ENCODE data around the gene PBOV1. TPM values are rescaled to one million over a fixed set of nuclear protein-coding genes. Genes with fewer than 3 reads are reported as not detected.

PBOV1 gene
- not detected for total RNA-seq
- not detected for polyA plus RNA-seq

DNA sequence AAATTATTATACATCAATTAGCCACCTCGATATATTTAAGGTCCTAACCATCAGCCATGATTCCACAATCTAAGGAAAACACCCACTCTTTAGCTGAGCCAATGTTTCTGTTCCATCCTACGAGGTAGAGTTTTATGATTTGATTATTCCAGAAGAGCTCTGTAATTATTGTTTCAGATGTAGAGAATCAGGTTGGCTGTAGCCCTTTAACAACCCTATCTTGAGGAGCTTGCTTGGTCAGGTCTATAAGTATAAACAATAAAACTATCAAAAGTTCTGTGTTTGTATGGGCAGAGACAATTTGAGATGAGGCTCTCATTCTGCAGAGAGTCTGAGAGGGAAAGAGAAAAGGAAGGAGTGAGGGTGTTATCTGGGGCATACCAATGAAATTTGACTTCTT is at the start of gene PBOV1:
Gene PBOV1 (minus strand): TSS at position 43 of the 400 bp plus-strand sequence. CDS start 96 bp downstream, outside the sequence.
- no peak within 1 kb of the TSS for H3K27ac ChIP-seq (ENCODE audit: low read depth)
- no peak for DNase-seq (ENCODE audit: extremely low spot score)
- WGBS: 69% methylated on average over 2 of the region's 2 CpGs
- H3K36me3 ChIP-seq (ENCODE audit: insufficient read depth): no peaks in the 10 kb centered on the region
- H3K4me1 ChIP-seq (ENCODE audit: insufficient read depth): no peaks in the 10 kb centered on the region
- no peak within 1 kb of the TSS for H3K4me3 ChIP-seq (ENCODE audit: low read depth, low read length)

DNA sequence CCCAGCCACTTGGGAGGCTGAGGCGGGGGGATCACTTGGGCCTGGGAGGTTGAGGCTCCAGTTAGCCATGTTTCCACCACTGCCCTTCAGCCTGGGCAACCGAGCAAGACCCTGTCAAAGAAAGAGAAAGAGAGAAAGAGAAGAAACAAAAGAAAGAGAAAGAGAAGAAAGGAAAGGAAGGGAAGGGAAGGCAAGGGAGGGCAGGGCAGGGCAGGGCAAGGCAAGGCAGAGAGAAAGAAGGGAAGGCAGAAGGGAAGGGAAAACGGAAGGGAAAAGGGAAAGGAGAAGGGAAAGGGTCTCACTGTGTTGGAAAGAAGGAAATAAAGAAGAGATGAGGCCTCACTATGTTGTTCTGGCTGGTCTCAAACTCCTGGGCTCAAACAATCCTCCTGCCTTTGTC is 47.8 kb upstream of the PBOV1 start:
- H3K4me3 ChIP-seq (ENCODE audit: low read depth, low read length): no peak overlapping the region
- H3K27ac ChIP-seq (ENCODE audit: low read depth): no peak overlapping the region
- H3K36me3 ChIP-seq (ENCODE audit: insufficient read depth): no peaks in the 10 kb centered on the region
- H3K4me1 ChIP-seq (ENCODE audit: insufficient read depth): no peaks in the 10 kb centered on the region
- DNase-seq (ENCODE audit: extremely low spot score): no peak
- WGBS: 86% methylated on average over 3 of the region's 3 CpGs

DNA sequence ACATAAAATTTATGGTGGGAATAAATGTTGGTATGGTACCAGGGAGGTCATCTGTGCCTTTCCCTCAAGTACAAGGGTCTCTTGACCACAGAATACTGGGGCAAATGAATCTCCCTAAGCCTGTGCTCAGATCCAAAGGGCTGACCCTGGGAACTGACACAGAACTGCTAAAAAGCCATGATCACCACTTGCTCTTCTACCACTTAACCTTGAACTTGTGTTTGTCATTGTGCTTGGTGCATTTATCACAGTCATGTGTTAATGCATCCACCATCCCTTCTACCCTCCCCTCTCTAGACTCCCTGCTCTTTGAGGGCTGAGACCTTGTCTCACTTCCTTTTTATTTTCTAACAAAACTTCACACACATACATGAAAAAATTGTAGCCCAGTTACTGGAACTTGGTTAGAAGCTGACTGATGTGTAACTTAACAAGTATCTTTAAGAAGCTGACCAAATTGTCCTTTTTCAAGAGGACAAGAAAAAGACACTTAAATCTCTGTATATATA is 46.1 kb upstream of the PBOV1 start:
- Histone ChIP-seq H3K4me3 (ENCODE audit: low read depth, low read length) (no peak overlapping the region), H3K4me1 (ENCODE audit: insufficient read depth) (no peaks in the 10 kb centered on the region), H3K27ac (ENCODE audit: low read depth) (no peak overlapping the region), H3K36me3 (ENCODE audit: insufficient read depth) (no peaks in the 10 kb centered on the region)
- DNase-seq (ENCODE audit: extremely low spot score): no peak

DNA sequence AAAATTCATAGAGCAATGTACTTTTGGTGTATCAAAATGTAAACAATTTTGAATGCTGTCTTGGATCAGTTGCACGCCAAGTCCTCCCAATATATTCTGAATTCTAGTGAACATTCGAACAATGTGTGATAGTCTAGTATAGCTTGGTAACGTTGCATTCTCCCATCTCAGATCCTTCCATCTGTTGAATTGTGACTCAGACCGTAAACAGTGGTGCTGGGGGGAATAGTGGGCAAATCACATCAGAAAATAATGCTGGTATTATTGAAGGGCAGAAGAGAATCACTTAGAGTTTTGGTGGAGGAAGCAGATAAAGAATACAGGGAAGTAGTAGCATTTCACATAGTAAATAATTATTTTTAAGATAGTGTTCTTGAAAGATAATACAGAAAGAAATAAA is 45.7 kb upstream of the PBOV1 start:
- Histone ChIP-seq H3K4me3 (ENCODE audit: low read depth, low read length) (no peak overlapping the region), H3K27ac (ENCODE audit: low read depth) (no peak overlapping the region), H3K36me3 (ENCODE audit: insufficient read depth) (no peaks in the 10 kb centered on the region), H3K4me1 (ENCODE audit: insufficient read depth) (no peaks in the 10 kb centered on the region)
- WGBS: 77% methylated on average over 4 of the region's 4 CpGs
- no peak for DNase-seq (ENCODE audit: extremely low spot score)

DNA sequence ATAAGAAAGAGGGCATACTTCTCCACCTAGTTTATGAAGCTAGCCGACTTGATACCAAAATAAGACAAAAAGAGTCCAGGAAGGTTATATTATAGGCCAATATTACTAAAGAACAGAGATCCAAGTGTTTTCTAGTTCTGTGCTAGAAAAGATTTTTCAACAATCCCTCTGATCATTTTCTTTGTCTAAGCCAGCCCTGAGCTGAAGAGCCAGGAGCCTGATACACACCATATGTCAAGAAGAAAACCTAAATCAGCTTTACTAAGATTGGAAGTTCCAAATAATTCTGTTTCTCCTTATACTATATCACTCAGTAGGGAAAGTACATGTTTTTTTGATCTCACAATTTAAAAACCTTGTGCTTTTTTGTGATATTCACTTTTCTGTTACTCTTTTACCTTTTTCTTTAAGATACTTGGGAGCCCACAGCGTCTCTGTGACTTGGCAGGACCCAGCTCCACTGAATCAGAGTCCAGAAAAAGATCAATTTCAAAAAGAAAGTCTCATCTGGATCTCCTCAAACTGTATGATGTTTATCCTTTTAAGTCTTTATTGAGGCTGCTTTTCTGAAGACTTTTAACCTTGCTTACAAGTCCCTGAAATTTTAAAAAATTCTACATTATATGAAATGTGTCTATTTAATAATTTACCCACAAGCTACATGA is 43.0 kb upstream of the PBOV1 start:
- no peak for DNase-seq (ENCODE audit: extremely low spot score)
- H3K4me1 ChIP-seq (ENCODE audit: insufficient read depth): no peaks in the 10 kb centered on the region
- no peak overlapping the region for H3K27ac ChIP-seq (ENCODE audit: low read depth)
- no peaks in the 10 kb centered on the region for H3K36me3 ChIP-seq (ENCODE audit: insufficient read depth)
- no peak overlapping the region for H3K4me3 ChIP-seq (ENCODE audit: low read depth, low read length)
- WGBS: 50% methylated on average over 2 of the region's 2 CpGs

DNA sequence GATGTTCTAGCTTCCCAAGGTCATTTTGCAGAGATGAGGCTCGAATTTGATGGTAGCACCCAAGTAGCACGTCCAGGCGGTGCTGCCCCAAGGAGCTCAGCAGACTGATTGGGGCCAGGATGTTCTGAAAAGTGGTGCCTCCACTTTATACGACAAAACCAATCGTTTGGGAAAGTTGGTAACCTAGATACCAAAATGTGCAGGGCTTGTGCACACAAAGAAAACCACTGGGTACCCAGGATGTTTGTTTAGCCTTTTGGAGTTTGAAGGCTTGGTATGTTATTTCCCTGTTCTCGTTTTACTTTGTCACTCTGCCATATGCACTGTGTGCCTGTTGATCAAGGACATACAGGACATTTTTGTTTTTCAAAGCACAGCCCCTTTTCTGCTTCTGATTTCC is 40.7 kb upstream of the PBOV1 start:
- Histone ChIP-seq H3K4me1 (ENCODE audit: insufficient read depth) (no peaks in the 10 kb centered on the region), H3K36me3 (ENCODE audit: insufficient read depth) (no peaks in the 10 kb centered on the region), H3K4me3 (ENCODE audit: low read depth, low read length) (no peak overlapping the region), H3K27ac (ENCODE audit: low read depth) (no peak overlapping the region)
- WGBS: 81% methylated on average over 6 of the region's 6 CpGs
- no peak for DNase-seq (ENCODE audit: extremely low spot score)

DNA sequence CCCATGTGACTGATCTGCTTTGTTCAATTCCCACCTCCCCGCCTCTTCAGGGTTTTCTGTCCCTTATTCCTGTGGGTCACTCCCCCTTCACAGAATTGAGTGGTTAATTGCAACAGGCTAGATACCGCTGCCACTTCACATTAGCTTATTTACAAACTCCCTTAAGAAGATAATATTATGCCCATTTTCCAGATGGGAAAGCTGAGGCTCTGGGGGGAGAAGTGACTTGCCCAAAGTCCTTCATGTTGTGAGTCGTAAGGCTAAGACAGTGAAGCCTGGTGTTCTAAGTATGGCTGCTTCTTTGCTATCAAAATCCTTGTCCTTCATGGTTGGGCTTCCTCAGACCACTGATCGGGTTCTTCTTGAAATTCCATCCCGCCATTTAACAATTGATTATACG is 39.9 kb upstream of the PBOV1 start:
- no peak for DNase-seq (ENCODE audit: extremely low spot score)
- 95% methylated on average over 6 of the region's 6 CpGs for WGBS
- no peak overlapping the region for H3K27ac ChIP-seq (ENCODE audit: low read depth)
- H3K36me3 ChIP-seq (ENCODE audit: insufficient read depth): no peaks in the 10 kb centered on the region
- H3K4me3 ChIP-seq (ENCODE audit: low read depth, low read length): no peak overlapping the region
- no peaks in the 10 kb centered on the region for H3K4me1 ChIP-seq (ENCODE audit: insufficient read depth)

DNA sequence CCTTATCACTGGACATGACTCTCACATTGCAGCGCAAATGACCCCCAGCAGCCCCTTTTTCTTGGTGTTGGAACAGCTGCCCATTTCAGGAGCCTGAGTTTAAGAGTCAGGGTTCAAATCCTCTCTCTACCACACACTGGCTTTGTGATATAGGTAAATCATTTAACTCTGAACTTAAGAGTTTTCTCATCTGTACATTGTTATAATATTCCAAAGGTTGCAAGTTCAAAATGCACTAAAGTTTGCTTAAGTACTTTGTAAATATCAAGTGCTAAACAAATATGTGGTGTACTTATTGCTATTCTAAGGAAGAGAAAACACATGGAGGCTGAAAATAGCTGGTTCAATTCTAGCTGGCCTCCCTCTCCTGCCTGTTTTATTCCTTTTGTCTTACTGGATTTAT is 39.3 kb upstream of the PBOV1 start:
- no peak for DNase-seq (ENCODE audit: extremely low spot score)
- H3K4me3 ChIP-seq (ENCODE audit: low read depth, low read length): no peak overlapping the region
- no peaks in the 10 kb centered on the region for H3K4me1 ChIP-seq (ENCODE audit: insufficient read depth)
- no peak overlapping the region for H3K27ac ChIP-seq (ENCODE audit: low read depth)
- 100% methylated on average over 1 of the region's 1 CpG for WGBS
- H3K36me3 ChIP-seq (ENCODE audit: insufficient read depth): no peaks in the 10 kb centered on the region

DNA sequence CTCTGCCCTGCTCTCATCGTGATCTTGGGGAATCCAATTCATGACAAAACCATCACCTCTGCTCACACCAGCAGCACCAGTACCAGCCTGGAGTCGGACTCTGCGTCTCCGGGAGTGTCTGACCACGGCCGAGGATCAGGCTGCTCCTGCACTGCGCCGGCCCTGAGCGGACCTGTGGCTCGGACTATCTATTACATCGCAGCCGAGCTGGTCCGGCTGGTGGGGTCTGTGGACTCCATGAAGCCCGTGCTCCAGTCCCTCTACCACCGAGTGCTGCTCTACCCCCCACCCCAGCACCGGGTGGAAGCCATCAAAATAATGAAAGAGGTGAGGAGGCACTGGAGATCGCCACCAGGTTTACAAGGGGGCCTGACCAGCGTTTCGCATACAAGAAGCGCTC is 37.2 kb upstream of the PBOV1 start:
- no peak overlapping the region for H3K27ac ChIP-seq (ENCODE audit: low read depth)
- H3K4me3 ChIP-seq (ENCODE audit: low read depth, low read length): no peak overlapping the region
- H3K36me3 ChIP-seq (ENCODE audit: insufficient read depth): no peaks in the 10 kb centered on the region
- H3K4me1 ChIP-seq (ENCODE audit: insufficient read depth): no peaks in the 10 kb centered on the region
- WGBS: 90% methylated on average over 20 of the region's 20 CpGs
- no peak for DNase-seq (ENCODE audit: extremely low spot score)

DNA sequence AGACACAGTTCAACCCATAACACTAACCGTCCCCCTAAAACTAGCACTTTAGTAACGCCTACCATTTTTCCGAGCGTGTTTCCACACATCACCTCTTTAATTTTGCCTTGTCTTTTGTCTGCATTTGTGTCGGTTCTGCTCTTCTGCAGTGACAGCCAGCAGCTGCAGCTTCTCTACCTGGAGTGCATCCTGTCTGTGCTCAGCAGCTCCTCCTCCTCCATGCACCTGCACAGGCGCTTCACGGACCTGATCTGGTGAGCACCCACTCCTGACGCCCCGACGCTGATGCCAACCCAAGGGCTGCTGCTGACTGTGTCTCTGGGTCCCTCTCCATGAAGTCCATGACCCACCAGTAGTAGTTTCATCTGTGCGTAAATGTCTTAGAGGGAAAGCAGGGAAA is 35.4 kb upstream of the PBOV1 start:
- Histone ChIP-seq H3K4me3 (ENCODE audit: low read depth, low read length) (no peak overlapping the region), H3K27ac (ENCODE audit: low read depth) (no peak overlapping the region), H3K36me3 (ENCODE audit: insufficient read depth) (no peaks in the 10 kb centered on the region), H3K4me1 (ENCODE audit: insufficient read depth) (no peaks in the 10 kb centered on the region)
- WGBS: 95% methylated on average over 11 of the region's 11 CpGs
- no peak for DNase-seq (ENCODE audit: extremely low spot score)

DNA sequence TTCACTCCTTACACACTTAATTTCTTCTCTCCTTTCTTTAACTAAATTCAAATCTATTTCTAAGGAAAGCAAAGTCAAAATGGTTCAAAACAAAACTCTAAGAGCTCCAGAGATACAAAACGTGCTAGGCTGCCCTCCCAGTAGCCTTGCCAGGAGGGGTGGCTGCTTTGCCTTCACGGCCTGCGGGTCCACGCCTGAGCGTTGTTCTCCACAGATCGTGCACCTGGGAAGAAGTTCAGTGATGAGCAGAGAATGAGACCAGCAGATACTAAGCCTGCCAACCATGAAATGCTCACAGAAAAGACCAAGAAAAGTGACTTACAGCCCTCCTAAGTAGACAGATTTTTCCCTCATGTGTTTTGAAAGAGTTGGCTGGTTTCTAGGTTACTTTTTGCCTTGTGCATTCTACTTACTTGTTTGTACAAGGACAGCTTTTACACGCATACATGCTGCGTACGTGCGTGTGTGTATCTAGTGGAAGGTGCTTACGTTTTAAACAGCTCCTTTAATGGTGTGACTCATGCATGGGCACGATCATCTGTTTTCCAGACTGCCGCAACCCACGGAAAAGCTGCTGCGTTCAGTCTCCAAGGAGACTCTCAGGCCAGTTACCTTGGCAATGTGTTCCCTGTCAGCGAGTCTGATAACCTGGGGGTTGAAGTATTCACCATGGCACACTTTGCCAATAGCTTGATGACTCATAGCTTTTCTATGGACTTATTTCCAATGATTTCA is 32.4 kb upstream of the PBOV1 start:
- H3K27ac ChIP-seq (ENCODE audit: low read depth): no peak overlapping the region
- peak; percentile 58 for DNase-seq (ENCODE audit: extremely low spot score)

DNA sequence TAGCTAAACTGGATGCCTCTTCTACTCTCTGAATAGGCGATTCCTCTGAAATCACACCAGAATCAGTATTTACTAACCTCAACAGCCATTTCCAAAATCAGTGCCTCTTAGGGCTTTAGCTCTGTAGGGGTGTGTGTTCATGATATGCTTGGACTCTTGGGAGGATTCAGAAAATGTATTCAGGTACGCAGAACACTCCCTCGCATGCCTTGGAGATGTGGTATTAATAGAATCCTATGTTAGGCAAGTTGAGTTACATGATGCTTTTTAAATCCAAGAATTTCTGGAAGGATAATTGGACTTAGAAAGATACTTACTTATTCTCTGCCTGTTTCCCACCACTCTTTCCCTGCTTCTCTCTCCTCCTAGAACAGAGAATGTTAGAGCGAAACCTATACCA is 31.8 kb upstream of the PBOV1 start:
- Histone ChIP-seq H3K27ac (ENCODE audit: low read depth) (no peak overlapping the region), H3K36me3 (ENCODE audit: insufficient read depth) (no peaks in the 10 kb centered on the region), H3K4me3 (ENCODE audit: low read depth, low read length) (no peak overlapping the region), H3K4me1 (ENCODE audit: insufficient read depth) (no peaks in the 10 kb centered on the region)
- DNase-seq (ENCODE audit: extremely low spot score): no peak
- WGBS: 98% methylated on average over 4 of the region's 4 CpGs

More for the DNA sequence above, 32.4 kb upstream of the PBOV1 start:
- H3K4me1 ChIP-seq (ENCODE audit: insufficient read depth): no peaks in the 10 kb centered on the region
- WGBS: 44% methylated on average over 16 of the region's 16 CpGs
- H3K4me3 ChIP-seq (ENCODE audit: low read depth, low read length): no peak overlapping the region
- no peaks in the 10 kb centered on the region for H3K36me3 ChIP-seq (ENCODE audit: insufficient read depth)

DNA sequence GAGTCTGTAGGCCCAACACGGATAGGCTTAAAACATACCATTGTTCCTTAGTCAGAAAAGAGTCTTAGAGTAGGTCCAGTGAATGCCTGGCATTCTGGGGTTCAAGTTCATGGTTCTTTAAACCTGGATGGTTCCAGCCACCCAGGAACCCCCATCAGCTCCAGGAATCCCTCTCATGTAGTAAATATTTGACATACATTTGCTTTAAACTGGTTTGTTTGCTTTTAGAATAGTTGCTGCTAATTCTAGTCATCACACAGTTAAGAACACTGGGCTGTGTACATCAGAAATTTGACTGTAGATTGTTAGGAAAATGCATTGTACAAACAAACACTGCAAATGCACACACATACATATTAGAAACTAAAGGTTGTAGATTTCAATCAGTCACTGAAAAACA is 30.6 kb upstream of the PBOV1 start:
- 67% methylated on average over 1 of the region's 1 CpG for WGBS
- no peak overlapping the region for H3K27ac ChIP-seq (ENCODE audit: low read depth)
- H3K36me3 ChIP-seq (ENCODE audit: insufficient read depth): no peaks in the 10 kb centered on the region
- H3K4me3 ChIP-seq (ENCODE audit: low read depth, low read length): no peak overlapping the region
- DNase-seq (ENCODE audit: extremely low spot score): no peak
- H3K4me1 ChIP-seq (ENCODE audit: insufficient read depth): no peaks in the 10 kb centered on the region

DNA sequence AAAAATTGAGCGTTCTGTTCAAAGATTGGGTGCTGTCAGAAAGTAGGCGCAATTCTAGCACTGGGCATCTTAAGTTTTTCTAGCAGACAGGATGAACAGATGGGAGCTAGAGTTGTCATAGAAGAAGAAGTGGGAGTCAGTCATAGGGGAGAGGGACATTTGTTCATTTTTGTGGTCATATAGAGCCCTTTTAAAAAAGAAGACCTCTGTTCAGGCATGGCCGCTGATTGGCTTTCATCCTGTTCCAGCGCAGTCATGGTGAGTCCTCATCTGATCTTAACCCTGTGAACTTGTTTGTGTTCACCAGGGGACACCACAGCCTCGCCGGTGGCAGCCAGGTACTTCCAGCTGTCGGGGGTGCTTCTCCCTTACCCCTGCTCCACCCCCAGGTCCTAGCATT is 29.7 kb upstream of the PBOV1 start:
- Histone ChIP-seq H3K4me1 (ENCODE audit: insufficient read depth) (no peaks in the 10 kb centered on the region), H3K36me3 (ENCODE audit: insufficient read depth) (no peaks in the 10 kb centered on the region), H3K4me3 (ENCODE audit: low read depth, low read length) (no peak overlapping the region), H3K27ac (ENCODE audit: low read depth) (no peak overlapping the region)
- no peak for DNase-seq (ENCODE audit: extremely low spot score)
- 89% methylated on average over 7 of the region's 7 CpGs for WGBS

Data from urinary bladder (tissue), 4 donors.